Activated T-cell treated with anti-CD3 and anti-CD28 coated beads, Interleukin-2, amount 50 U/mL, for 4 hours (primary cell): ENCODE measurements around the gene SOX11. TPM values are rescaled to one million over a fixed set of nuclear protein-coding genes. Genes with fewer than 3 reads are reported as not detected.

Source experiments
- ATAC-seq, 2 donors: fragments of 200-7000 bp; cut with Tn5 transposase; one replicate each; pipeline ENCODE4 v1.10.0; 2021
- DNase-seq: peaks from one replicate; pipeline ENCODE4 v3.0.0-alpha.2; 2020
- H3K27me3 Mint-ChIP-seq: one replicate; pipeline ENCODE4 v1.8.0; 2021; ENCODE audit warnings: low read depth, mixed read lengths
- H3K36me3 Mint-ChIP-seq: one replicate; pipeline ENCODE4 v1.8.0; 2022; ENCODE audit warnings: mixed read lengths; ENCODE audit not compliant: insufficient read depth
- H3K4me1 Mint-ChIP-seq: one replicate; pipeline ENCODE4 v1.8.0; 2021; ENCODE audit warnings: low read depth, mixed read lengths
- H3K4me3 Mint-ChIP-seq: one replicate; pipeline ENCODE4 v1.8.0; 2021; ENCODE audit warnings: mild to moderate bottlenecking, moderate library complexity, mixed read lengths
- H3K9me3 Mint-ChIP-seq: one replicate; pipeline ENCODE4 v1.8.0; 2021; ENCODE audit warnings: mixed read lengths
- total RNA-seq, 3 donors: library from RNA; stranded (reverse); gene quantifications; one replicate each; pipeline ENCODE4 v1.2.1, GENCODE V29; 2021

SOX11 gene
- total RNA-seq, 3 donors from 2014 or later, result 0.03 TPM; not detected in 2

- H3K27me3 Mint-ChIP-seq, result peaks cover 9% of the 10 kb centered on the region
- no peaks in the 10 kb centered on the region for H3K4me1 Mint-ChIP-seq
- H3K9me3 Mint-ChIP-seq, result peaks cover 6% of the 10 kb centered on the region
- no peak overlapping the region for H3K4me3 Mint-ChIP-seq
- ATAC-seq (no peak), DNase-seq (no peak)
- H3K36me3 Mint-ChIP-seq, result no peaks in the 10 kb centered on the region
Observed at GRCh38 chr2:5683471-5683870, 8.7 kb upstream of the SOX11 start.

GRCh38 chr2:5685225-5685624, 7.0 kb upstream of the SOX11 start:
- Mint-ChIP-seq H3K27me3 (peaks cover 19% of the 10 kb centered on the region), H3K4me3 (no peak overlapping the region), H3K4me1 (no peaks in the 10 kb centered on the region), H3K36me3 (no peaks in the 10 kb centered on the region), H3K9me3 (peaks cover 6% of the 10 kb centered on the region)
- no peak for DNase-seq
- ATAC-seq, result no peak

- H3K36me3 Mint-ChIP-seq, result no peaks in the 10 kb centered on the region
- no peak overlapping the region for H3K4me3 Mint-ChIP-seq
- H3K27me3 Mint-ChIP-seq, result peaks cover 27% of the 10 kb centered on the region
- no peak for DNase-seq
- no peaks in the 10 kb centered on the region for H3K4me1 Mint-ChIP-seq
- peaks cover 6% of the 10 kb centered on the region for H3K9me3 Mint-ChIP-seq
- no peak for ATAC-seq
Observed at GRCh38 chr2:5686068-5686467, 6.1 kb upstream of the SOX11 start.

- ATAC-seq (no peak), DNase-seq (no peak)
- no peaks in the 10 kb centered on the region for H3K36me3 Mint-ChIP-seq
- H3K4me3 Mint-ChIP-seq, result no peak overlapping the region
- H3K9me3 Mint-ChIP-seq, result peaks cover 3% of the 10 kb centered on the region
- H3K27me3 Mint-ChIP-seq, result peaks cover 29% of the 10 kb centered on the region
- no peaks in the 10 kb centered on the region for H3K4me1 Mint-ChIP-seq
Observed at GRCh38 chr2:5686536-5686935, 5.6 kb upstream of the SOX11 start.

- no peak for DNase-seq
- peaks cover 44% of the 10 kb centered on the region for H3K27me3 Mint-ChIP-seq
Observed at GRCh38 chr2:5689750-5690149, 2.4 kb upstream of the SOX11 start.

GRCh38 chr2:5690286-5690685, 1.9 kb upstream of the SOX11 start:
- H3K9me3 Mint-ChIP-seq, result no peaks in the 10 kb centered on the region
- H3K36me3 Mint-ChIP-seq, result no peaks in the 10 kb centered on the region
- no peak for ATAC-seq
- H3K27me3 Mint-ChIP-seq, result peaks cover 49% of the 10 kb centered on the region
- peaks cover 2% of the 10 kb centered on the region for H3K4me1 Mint-ChIP-seq
- no peak overlapping the region for H3K4me3 Mint-ChIP-seq
- DNase-seq, result no peak

More at GRCh38 chr2:5689750-5690149, 2.4 kb upstream of the SOX11 start:
- H3K36me3 Mint-ChIP-seq, result no peaks in the 10 kb centered on the region
- ATAC-seq, result no peak
- H3K4me3 Mint-ChIP-seq, result no peak overlapping the region
- no peaks in the 10 kb centered on the region for H3K9me3 Mint-ChIP-seq
- peaks cover 2% of the 10 kb centered on the region for H3K4me1 Mint-ChIP-seq

GRCh38 chr2:5690718-5691220, 1.4 kb upstream of the SOX11 start:
- ATAC-seq (no peak), DNase-seq (no peak)
- no peaks in the 10 kb centered on the region for H3K9me3 Mint-ChIP-seq
- H3K36me3 Mint-ChIP-seq, result no peaks in the 10 kb centered on the region
- H3K27me3 Mint-ChIP-seq, result peaks cover 53% of the 10 kb centered on the region
- peaks cover 4% of the 10 kb centered on the region for H3K4me1 Mint-ChIP-seq
- no peak overlapping the region for H3K4me3 Mint-ChIP-seq

GRCh38 chr2:5691221-5691984, 781 bp upstream of the SOX11 start:
- Mint-ChIP-seq H3K9me3 (no peaks in the 10 kb centered on the region), H3K27me3 (peaks cover 54% of the 10 kb centered on the region), H3K4me3 (no peak overlapping the region), H3K36me3 (no peaks in the 10 kb centered on the region), H3K4me1 (peaks cover 5% of the 10 kb centered on the region)
- no peak for ATAC-seq
- DNase-seq, result no peak

GRCh38 chr2:5692561-5693286, 540 bp downstream of the SOX11 start:
- no peaks in the 10 kb centered on the region for H3K9me3 Mint-ChIP-seq
- no peak overlapping the region for H3K4me3 Mint-ChIP-seq
- H3K4me1 Mint-ChIP-seq, result peaks cover 5% of the 10 kb centered on the region
- no peak for DNase-seq
- peaks cover 58% of the 10 kb centered on the region for H3K27me3 Mint-ChIP-seq
- no peaks in the 10 kb centered on the region for H3K36me3 Mint-ChIP-seq
- no peak for ATAC-seq

- Mint-ChIP-seq H3K36me3 (no peaks in the 10 kb centered on the region), H3K4me1 (peaks cover 5% of the 10 kb centered on the region), H3K27me3 (peaks cover 59% of the 10 kb centered on the region), H3K9me3 (no peaks in the 10 kb centered on the region), H3K4me3 (no peak overlapping the region)
- DNase-seq, result no peak
- peak in 1 of 2 donors; percentile 14 for ATAC-seq
Observed at GRCh38 chr2:5693287-5694201, 1.4 kb downstream of the SOX11 start.

- no peak for DNase-seq
- Mint-ChIP-seq H3K4me1 (peaks cover 5% of the 10 kb centered on the region), H3K4me3 (no peak overlapping the region), H3K9me3 (no peaks in the 10 kb centered on the region), H3K27me3 (peaks cover 59% of the 10 kb centered on the region), H3K36me3 (no peaks in the 10 kb centered on the region)
- ATAC-seq, result no peak
Observed at GRCh38 chr2:5694306-5694705, 2.1 kb downstream of the SOX11 start.

GRCh38 chr2:5695654-5696403, 3.6 kb downstream of the SOX11 start:
- no peaks in the 10 kb centered on the region for H3K9me3 Mint-ChIP-seq
- DNase-seq (no peak), ATAC-seq (peak in 1 of 2 donors; percentile 3)
- H3K4me3 Mint-ChIP-seq, result no peak overlapping the region
- H3K27me3 Mint-ChIP-seq, result peaks cover 60% of the 10 kb centered on the region
- H3K4me1 Mint-ChIP-seq, result peaks cover 5% of the 10 kb centered on the region
- H3K36me3 Mint-ChIP-seq, result no peaks in the 10 kb centered on the region

GRCh38 chr2:5696404-5696944, 4.3 kb downstream of the SOX11 start:
- no peak overlapping the region for H3K4me3 Mint-ChIP-seq
- H3K27me3 Mint-ChIP-seq, result peaks cover 60% of the 10 kb centered on the region
- H3K36me3 Mint-ChIP-seq, result no peaks in the 10 kb centered on the region
- ATAC-seq, result peak in 1 of 2 donors; percentile 31
- H3K4me1 Mint-ChIP-seq, result peaks cover 5% of the 10 kb centered on the region
- H3K9me3 Mint-ChIP-seq, result no peaks in the 10 kb centered on the region
- no peak for DNase-seq
